ENCODE results near the gene IPO11. TPM values are rescaled to one million over a fixed set of nuclear protein-coding genes. Genes with fewer than 3 reads are reported as not detected.

Gene IPO11
- total and polyA plus RNA-seq, 2 experiments from 2014 or later, result 18.7 to 64.7 TPM

DNA sequence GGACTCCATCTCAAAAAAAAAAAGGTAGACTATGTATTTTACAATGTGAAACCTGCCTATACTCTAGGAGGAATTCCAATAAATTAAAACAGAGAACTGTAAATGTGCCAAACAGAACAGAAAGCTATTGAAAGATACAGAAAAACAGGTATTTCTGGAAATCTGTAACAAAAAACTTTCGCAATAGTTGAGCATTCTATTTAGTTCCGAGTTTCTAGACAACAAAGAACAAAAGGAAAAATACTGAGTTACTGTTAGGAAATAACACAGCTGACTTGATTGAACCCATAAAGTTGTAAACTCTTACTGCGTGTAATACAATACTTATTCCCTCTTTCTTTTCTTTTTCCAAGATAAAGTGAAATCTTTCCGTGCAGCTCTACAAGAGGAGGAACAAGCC is 27.4 kb upstream of the IPO11 start:
- no peaks in the 10 kb centered on the region for H3K27me3 ChIP-seq (ENCODE audit: insufficient read depth)
- no peaks in the 10 kb centered on the region for H3K79me2 ChIP-seq (replicated peaks; ENCODE audit: insufficient read depth)
- ATAC-seq (no peak), DNase-seq (ENCODE audit: low spot score) (no peak)
- TF ChIP-seq, protein P1, sequence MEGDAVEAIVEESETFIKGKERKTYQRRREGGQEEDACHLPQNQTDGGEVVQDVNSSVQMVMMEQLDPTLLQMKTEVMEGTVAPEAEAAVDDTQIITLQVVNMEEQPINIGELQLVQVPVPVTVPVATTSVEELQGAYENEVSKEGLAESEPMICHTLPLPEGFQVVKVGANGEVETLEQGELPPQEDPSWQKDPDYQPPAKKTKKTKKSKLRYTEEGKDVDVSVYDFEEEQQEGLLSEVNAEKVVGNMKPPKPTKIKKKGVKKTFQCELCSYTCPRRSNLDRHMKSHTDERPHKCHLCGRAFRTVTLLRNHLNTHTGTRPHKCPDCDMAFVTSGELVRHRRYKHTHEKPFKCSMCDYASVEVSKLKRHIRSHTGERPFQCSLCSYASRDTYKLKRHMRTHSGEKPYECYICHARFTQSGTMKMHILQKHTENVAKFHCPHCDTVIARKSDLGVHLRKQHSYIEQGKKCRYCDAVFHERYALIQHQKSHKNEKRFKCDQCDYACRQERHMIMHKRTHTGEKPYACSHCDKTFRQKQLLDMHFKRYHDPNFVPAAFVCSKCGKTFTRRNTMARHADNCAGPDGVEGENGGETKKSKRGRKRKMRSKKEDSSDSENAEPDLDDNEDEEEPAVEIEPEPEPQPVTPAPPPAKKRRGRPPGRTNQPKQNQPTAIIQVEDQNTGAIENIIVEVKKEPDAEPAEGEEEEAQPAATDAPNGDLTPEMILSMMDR (conservative IDR thresholded peaks at IDR 0.05; ENCODE audit: low read depth in 2 of 2), result no peak
- TF ChIP-seq EZH2phosphoT487 (IDR thresholded peaks at IDR 0.05; ENCODE audit: unreplicated experiment), result no peak
- TF ChIP-seq, protein P2, sequence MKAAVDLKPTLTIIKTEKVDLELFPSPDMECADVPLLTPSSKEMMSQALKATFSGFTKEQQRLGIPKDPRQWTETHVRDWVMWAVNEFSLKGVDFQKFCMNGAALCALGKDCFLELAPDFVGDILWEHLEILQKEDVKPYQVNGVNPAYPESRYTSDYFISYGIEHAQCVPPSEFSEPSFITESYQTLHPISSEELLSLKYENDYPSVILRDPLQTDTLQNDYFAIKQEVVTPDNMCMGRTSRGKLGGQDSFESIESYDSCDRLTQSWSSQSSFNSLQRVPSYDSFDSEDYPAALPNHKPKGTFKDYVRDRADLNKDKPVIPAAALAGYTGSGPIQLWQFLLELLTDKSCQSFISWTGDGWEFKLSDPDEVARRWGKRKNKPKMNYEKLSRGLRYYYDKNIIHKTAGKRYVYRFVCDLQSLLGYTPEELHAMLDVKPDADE (IDR thresholded peaks at IDR 0.05), result no peak
- H2AFZ ChIP-seq, result no peak overlapping the region
- Mint-ChIP-seq H3K36me3 (ENCODE audit: low read depth) (peaks cover 63% of the 10 kb centered on the region), H3K4me3 (no peak overlapping the region), H3K4me1 (no peaks in the 10 kb centered on the region), H3K9me3 (no peaks in the 10 kb centered on the region), H3K27me3 (ENCODE audit: insufficient read depth, low read depth, poor library complexity) (no peaks in the 10 kb centered on the region), H3K27ac (peak overlapping the region; percentile 7; the same call in 1 of the 2 replicates)
- H3F3A ChIP-seq (replicated peaks; ENCODE audit: low read depth), result no peaks in the 10 kb centered on the region; the same call in 1 of the 2 replicates
- peaks cover 43% of the 10 kb centered on the region for H3K36me3 ChIP-seq (ENCODE audit: insufficient read depth)
- H3K9me2 ChIP-seq (ENCODE audit: insufficient read depth), result no peaks in the 10 kb centered on the region
- no peaks in the 10 kb centered on the region for H3K4me1 ChIP-seq (ENCODE audit: insufficient read depth)
- H4K20me1 ChIP-seq (replicated peaks; ENCODE audit: insufficient read depth), result no peaks in the 10 kb centered on the region
- H3K27ac ChIP-seq (ENCODE audit: low read depth), result no peak overlapping the region
- no peak overlapping the region for H3K4me2 ChIP-seq
- no peak overlapping the region for H3K4me3 ChIP-seq

DNA sequence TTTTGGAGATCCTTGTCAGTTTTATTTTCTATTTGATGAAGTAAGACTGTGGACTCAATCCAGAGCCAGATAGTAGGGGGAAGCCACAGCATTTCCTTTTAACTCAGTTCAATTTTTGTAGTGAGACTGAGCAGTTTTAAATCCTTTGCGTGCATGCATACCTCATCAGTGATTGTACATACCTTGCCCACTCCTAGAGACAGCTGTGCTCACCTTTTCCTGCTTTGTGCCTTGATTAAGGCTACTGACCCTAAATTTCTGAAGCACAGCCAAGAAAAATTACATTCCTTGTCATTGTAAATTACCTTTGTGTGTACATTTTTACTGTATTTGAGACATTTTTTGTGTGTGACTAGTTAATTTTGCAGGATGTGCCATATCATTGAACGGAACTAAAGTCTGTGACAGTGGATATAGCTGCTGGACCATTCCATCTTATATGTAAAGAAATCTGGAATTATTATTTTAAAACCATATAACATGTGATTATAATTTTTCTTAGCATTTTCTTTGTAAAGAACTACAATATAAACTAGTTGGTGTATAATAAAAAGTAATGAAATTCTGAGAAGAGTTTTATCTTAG is 26.7 kb upstream of the IPO11 start:
- peaks cover 43% of the 10 kb centered on the region for H3K36me3 ChIP-seq (ENCODE audit: insufficient read depth)
- no peak overlapping the region for H3K27ac Mint-ChIP-seq
- no peak overlapping the region for H3K4me2 ChIP-seq

More for the DNA sequence above, 26.7 kb upstream of the IPO11 start:
- Mint-ChIP-seq H3K9me3 (no peaks in the 10 kb centered on the region), H3K36me3 (ENCODE audit: low read depth) (peaks cover 61% of the 10 kb centered on the region), H3K27me3 (ENCODE audit: insufficient read depth, low read depth, poor library complexity) (no peaks in the 10 kb centered on the region), H3K4me3 (no peak overlapping the region), H3K4me1 (no peaks in the 10 kb centered on the region)
- H3K27me3 ChIP-seq (ENCODE audit: insufficient read depth), result no peaks in the 10 kb centered on the region
- H2AFZ ChIP-seq, result no peak overlapping the region
- no peaks in the 10 kb centered on the region for H3K9me2 ChIP-seq (ENCODE audit: insufficient read depth)
- H3K4me1 ChIP-seq (ENCODE audit: insufficient read depth), result no peaks in the 10 kb centered on the region
- TF ChIP-seq ZNF331 (CRISPR knock-in tag; IDR thresholded peaks at IDR 0.05; ENCODE audit: low read depth) (no peak), EZH2phosphoT487 (IDR thresholded peaks at IDR 0.05; ENCODE audit: unreplicated experiment) (no peak), ZNF114 (CRISPR knock-in tag; IDR thresholded peaks at IDR 0.05) (no peak), NANOG (IDR thresholded peaks at IDR 0.05; ENCODE audit: borderline replicate concordance) (no peak), POLR2AphosphoS5 (IDR thresholded peaks at IDR 0.05; ENCODE audit: low read depth) (no peak), CREB1 (CRISPR knock-in tag; IDR thresholded peaks at IDR 0.05; ENCODE audit: low read depth) (no peak), STAT1 (IDR thresholded peaks at IDR 0.05; ENCODE audit: unreplicated experiment) (no peak)
- TF ChIP-seq, protein P1 (conservative IDR thresholded peaks at IDR 0.05; ENCODE audit: low read depth in 2 of 2), result no peak
- TF ChIP-seq, protein P3, sequence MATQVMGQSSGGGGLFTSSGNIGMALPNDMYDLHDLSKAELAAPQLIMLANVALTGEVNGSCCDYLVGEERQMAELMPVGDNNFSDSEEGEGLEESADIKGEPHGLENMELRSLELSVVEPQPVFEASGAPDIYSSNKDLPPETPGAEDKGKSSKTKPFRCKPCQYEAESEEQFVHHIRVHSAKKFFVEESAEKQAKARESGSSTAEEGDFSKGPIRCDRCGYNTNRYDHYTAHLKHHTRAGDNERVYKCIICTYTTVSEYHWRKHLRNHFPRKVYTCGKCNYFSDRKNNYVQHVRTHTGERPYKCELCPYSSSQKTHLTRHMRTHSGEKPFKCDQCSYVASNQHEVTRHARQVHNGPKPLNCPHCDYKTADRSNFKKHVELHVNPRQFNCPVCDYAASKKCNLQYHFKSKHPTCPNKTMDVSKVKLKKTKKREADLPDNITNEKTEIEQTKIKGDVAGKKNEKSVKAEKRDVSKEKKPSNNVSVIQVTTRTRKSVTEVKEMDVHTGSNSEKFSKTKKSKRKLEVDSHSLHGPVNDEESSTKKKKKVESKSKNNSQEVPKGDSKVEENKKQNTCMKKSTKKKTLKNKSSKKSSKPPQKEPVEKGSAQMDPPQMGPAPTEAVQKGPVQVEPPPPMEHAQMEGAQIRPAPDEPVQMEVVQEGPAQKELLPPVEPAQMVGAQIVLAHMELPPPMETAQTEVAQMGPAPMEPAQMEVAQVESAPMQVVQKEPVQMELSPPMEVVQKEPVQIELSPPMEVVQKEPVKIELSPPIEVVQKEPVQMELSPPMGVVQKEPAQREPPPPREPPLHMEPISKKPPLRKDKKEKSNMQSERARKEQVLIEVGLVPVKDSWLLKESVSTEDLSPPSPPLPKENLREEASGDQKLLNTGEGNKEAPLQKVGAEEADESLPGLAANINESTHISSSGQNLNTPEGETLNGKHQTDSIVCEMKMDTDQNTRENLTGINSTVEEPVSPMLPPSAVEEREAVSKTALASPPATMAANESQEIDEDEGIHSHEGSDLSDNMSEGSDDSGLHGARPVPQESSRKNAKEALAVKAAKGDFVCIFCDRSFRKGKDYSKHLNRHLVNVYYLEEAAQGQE (IDR thresholded peaks at IDR 0.05; ENCODE audit: unreplicated experiment), result no peak
- no peak for DNase-seq (ENCODE audit: low spot score)
- no peak for ATAC-seq
- H3K27ac ChIP-seq (ENCODE audit: low read depth), result no peak overlapping the region
- no peaks in the 10 kb centered on the region for H3K79me2 ChIP-seq (replicated peaks; ENCODE audit: insufficient read depth)
- no peaks in the 10 kb centered on the region for H4K20me1 ChIP-seq (replicated peaks; ENCODE audit: insufficient read depth)
- no peaks in the 10 kb centered on the region; the same call in 1 of the 2 replicates for H3F3A ChIP-seq (replicated peaks; ENCODE audit: low read depth)
- no peak overlapping the region for H3K4me3 ChIP-seq

Measured in GM23338 (cell line).